ENCODE results near the gene SHISA6.

DNA sequence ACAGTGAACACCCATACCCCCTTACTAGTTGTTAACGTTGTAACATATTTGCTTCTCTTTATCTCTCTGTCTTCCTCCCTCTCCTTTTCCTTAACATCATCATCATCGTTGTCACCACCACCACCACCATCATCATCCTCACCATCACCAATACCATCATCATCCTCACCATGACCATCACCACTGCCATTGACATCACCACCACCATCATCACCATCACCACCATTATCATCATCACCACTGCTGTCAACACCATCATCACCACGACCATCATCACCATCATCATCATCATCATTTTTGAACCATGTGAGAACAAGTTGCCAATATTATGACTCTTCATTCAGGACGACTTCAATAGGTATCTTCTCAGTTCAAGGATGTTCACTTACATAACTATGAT is 35.5 kb downstream of the SHISA6 start:
- no peak for TF ChIP-seq POLR2A (IDR thresholded peaks at IDR 0.05)
- TF ChIP-seq, protein P1, sequence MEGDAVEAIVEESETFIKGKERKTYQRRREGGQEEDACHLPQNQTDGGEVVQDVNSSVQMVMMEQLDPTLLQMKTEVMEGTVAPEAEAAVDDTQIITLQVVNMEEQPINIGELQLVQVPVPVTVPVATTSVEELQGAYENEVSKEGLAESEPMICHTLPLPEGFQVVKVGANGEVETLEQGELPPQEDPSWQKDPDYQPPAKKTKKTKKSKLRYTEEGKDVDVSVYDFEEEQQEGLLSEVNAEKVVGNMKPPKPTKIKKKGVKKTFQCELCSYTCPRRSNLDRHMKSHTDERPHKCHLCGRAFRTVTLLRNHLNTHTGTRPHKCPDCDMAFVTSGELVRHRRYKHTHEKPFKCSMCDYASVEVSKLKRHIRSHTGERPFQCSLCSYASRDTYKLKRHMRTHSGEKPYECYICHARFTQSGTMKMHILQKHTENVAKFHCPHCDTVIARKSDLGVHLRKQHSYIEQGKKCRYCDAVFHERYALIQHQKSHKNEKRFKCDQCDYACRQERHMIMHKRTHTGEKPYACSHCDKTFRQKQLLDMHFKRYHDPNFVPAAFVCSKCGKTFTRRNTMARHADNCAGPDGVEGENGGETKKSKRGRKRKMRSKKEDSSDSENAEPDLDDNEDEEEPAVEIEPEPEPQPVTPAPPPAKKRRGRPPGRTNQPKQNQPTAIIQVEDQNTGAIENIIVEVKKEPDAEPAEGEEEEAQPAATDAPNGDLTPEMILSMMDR (IDR thresholded peaks at IDR 0.05) = no peak

Measured in heart left ventricle (tissue), 13 donors.